ENCODE results near the gene INTS6L. TPM values are rescaled to one million over a fixed set of nuclear protein-coding genes. Genes with fewer than 3 reads are reported as not detected.

INTS6L gene
- total RNA-seq: 1 to 10 TPM; 6.2 to 7.2 TPM
- 10 to 100 TPM; 31.0 to 40.6 (median 36.7) TPM for polyA plus RNA-seq (ENCODE audit: insufficient read length in 6 of 6)
- long read RNA-seq, donor 1, partial matches to known transcripts: 8 of 10 reads
- long read RNA-seq, donor 1, other reads (novel, unspliced or antisense): 0 of 10 reads
- long read RNA-seq, donor 2, partial matches to known transcripts: 36 of 36 reads
- long read RNA-seq, donor 2, other reads (novel, unspliced or antisense): 0 of 36 reads
- long read RNA-seq, donor 3, partial matches to known transcripts: 0 of 1 reads
- long read RNA-seq, donor 3, other reads (novel, unspliced or antisense): 0 of 1 reads
- long read RNA-seq, donor 4: 0 reads
- long read RNA-seq, donor 5: 0 reads
- long read RNA-seq, donor 6: 0 reads
- long read RNA-seq, donor 7, partial matches to known transcripts: 0 of 1 reads
- long read RNA-seq, donor 7, other reads (novel, unspliced or antisense): 0 of 1 reads
- long read RNA-seq, donor 8, partial matches to known transcripts: 0 of 1 reads
- long read RNA-seq, donor 8, other reads (novel, unspliced or antisense): 0 of 1 reads
- long read RNA-seq, donor 9: 0 reads
- long read RNA-seq, donor 10: 0 reads
- long read RNA-seq, donor 11, partial matches to known transcripts: 0 of 1 reads
- long read RNA-seq, donor 11, other reads (novel, unspliced or antisense): 0 of 1 reads
- long read RNA-seq, donor 12, partial matches to known transcripts: 5 of 6 reads
- long read RNA-seq, donor 12, other reads (novel, unspliced or antisense): 0 of 6 reads

- ATAC-seq (peak; percentile 81), DNase-seq (peak; percentile 79 to 92 (median 90))
- H3K9me3 ChIP-seq: no peaks in the 10 kb centered on the region
- H3K27me3 ChIP-seq: no peaks in the 10 kb centered on the region
- H3K27ac ChIP-seq: peak within 1 kb of the TSS; percentile 93
- no peak for TF ChIP-seq CTCF (IDR thresholded peaks at IDR 0.05)
- intact Hi-C loops (cut with DNase I): no loop called here
- peaks cover 0 to 14% of the 10 kb centered on the region in 2 donors for H3K4me1 ChIP-seq
- H3K36me3 ChIP-seq: no peaks in the 10 kb centered on the region
- H3K4me3 ChIP-seq: peak within 1 kb of the TSS; percentile 30 to 58
Measured at GRCh38 chrX:135520553-135521404, at the start of gene INTS6L. TSS of gene INTS6L (plus strand) at chrX:135520660. CDS start at chrX:135520993, 333 bp downstream.

GRCh38 chrX:135476378-135476777 is 44.1 kb upstream of the INTS6L start:
- no peaks in the 10 kb centered on the region for H3K4me1 ChIP-seq
- intact Hi-C loops (cut with DNase I): no loop called here
- H3K27ac ChIP-seq: no peak overlapping the region
- H3K27me3 ChIP-seq: no peaks in the 10 kb centered on the region
- no peak for DNase-seq
- ATAC-seq: no peak
- no peak for TF ChIP-seq CTCF (IDR thresholded peaks at IDR 0.05)
- no peaks in the 10 kb centered on the region for H3K9me3 ChIP-seq
- H3K4me3 ChIP-seq: no peak overlapping the region
- H3K36me3 ChIP-seq: no peaks in the 10 kb centered on the region

- intact Hi-C loops (cut with DNase I): no loop called here
- DNase-seq (peak in 3 of 4 donors; percentile 40 to 69 (median 60)), ATAC-seq (peak; percentile 84)
- H3K27ac ChIP-seq: no peak overlapping the region
- no peaks in the 10 kb centered on the region for H3K9me3 ChIP-seq
- no peaks in the 10 kb centered on the region for H3K4me1 ChIP-seq
- no peak for TF ChIP-seq CTCF (IDR thresholded peaks at IDR 0.05)
- no peaks in the 10 kb centered on the region for H3K36me3 ChIP-seq
- no peaks in the 10 kb centered on the region for H3K27me3 ChIP-seq
- no peak overlapping the region for H3K4me3 ChIP-seq
Measured at GRCh38 chrX:135477576-135477975, 42.9 kb upstream of the INTS6L start.

GRCh38 chrX:135480076-135480475 is 40.4 kb upstream of the INTS6L start:
- Histone ChIP-seq H3K27me3 (no peaks in the 10 kb centered on the region), H3K27ac (no peak overlapping the region), H3K36me3 (no peaks in the 10 kb centered on the region), H3K4me3 (no peak overlapping the region), H3K9me3 (no peaks in the 10 kb centered on the region), H3K4me1 (no peaks in the 10 kb centered on the region)
- intact Hi-C loops (cut with DNase I): no loop called here
- ATAC-seq (no peak), DNase-seq (no peak)
- TF ChIP-seq CTCF (IDR thresholded peaks at IDR 0.05): no peak

Measured in left lung (tissue), 14 donors.